ENCODE results near the gene CLCF1. TPM values are rescaled to one million over a fixed set of nuclear protein-coding genes. Genes with fewer than 3 reads are reported as not detected.

The CLCF1 gene
- total and polyA plus RNA-seq, 2 of the 13 experiments (the other 11 are each of a cell fraction or from before 2014, with no cell fraction given) = 0.49 to 0.78 TPM

DNA sequence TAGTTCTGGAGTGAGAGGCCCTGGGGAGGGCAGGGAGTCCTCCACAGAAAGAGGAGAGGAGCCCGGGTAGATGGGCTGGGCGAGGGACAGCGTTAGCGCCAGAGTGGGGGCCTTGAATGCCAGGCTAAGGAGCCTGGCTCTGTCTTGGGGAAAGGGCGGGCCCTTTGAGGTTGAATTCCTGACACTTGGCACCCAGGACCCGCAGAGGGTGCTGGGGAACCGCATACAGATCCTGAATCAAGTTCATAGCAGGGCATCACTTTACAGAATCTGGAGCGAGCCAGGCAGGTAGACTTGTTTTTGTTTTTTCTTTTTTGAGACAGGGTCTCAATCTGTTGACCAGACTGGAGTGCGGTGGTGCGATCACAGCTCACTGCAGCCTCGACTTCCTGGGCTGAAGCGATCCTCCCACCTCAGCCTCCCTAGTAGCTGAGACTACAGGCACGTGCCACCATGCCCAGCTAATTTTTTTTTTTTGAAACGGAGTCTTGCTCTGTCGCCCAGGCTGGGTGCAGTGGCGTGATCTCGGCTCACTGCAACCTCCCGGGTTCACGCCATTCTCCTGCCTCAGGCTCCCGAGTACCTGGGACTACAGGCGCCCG lies 48.1 kb upstream of the CLCF1 start:
- Histone ChIP-seq H3K4me1 (ENCODE audit: insufficient read depth, low read length) (peaks cover 62% of the 10 kb centered on the region), H3K79me2 (ENCODE audit: insufficient read depth, low read length) (no peaks in the 10 kb centered on the region), H3K9ac (ENCODE audit: insufficient read depth, low read depth, low read length) (no peak overlapping the region), H3K27me3 (ENCODE audit: control insufficient read depth in 1 of 2, insufficient read depth in 2 of 2, low read length in 2 of 2) (peaks cover 3 to 29% of the 10 kb centered on the region in 2 experiments; a peak in 3 of 5 replicates), H3K36me3 (replicated peaks in 1 of 2; ENCODE audit: control insufficient read depth in 1 of 2, insufficient read depth in 2 of 2, low read length in 2 of 2) (no peaks in the 10 kb centered on the region), H3K9me3 (ENCODE audit: low read length) (no peaks in the 10 kb centered on the region), H4K20me1 (ENCODE audit: insufficient read depth, low read length) (no peaks in the 10 kb centered on the region), H3K27ac (ENCODE audit: extremely low read length, insufficient read depth, low read length) (no peak overlapping the region), H3K4me3 (replicated peaks in 1 of 3; ENCODE audit: insufficient read depth in 1 of 3, low read depth in 2 of 3, low read length in 3 of 3) (peak overlapping the region; percentile 28 to 70 (median 30); a peak in 4 of 6 replicates), H3K4me2 (ENCODE audit: low read depth, low read length) (peak overlapping the region; percentile 70), H2AFZ (ENCODE audit: low read length) (no peak overlapping the region)
- DNase-seq (ENCODE audit: low spot score) (no peak), FAIRE-seq (no peak), ATAC-seq (no peak)
- in situ Hi-C loops (cut with HindIII; ENCODE audit: extremely low pct_ligation_motif_present, low pct_unique_long_range_greater_than_20kb) = no loop called here
- BruUV-seq (replicated peaks) = no TSS peak
- ChIA-PET CTCF (ENCODE audit: low intra/inter-chr PET ratio, low total read pairs) (no interaction called here), POLR2A (interaction anchor here (0.8 to 7.4 kb wide), 4 partner anchors 10 to 55 kb away, joined by 4 to 78 read pairs (median 6); partner anchors contain the start of genes PPP1CA and TBC1D10C)
- 58% methylated on average over 19 of the region's 22 CpGs for WGBS (ENCODE audit: low lambda C conversion rate)
- intact Hi-C loops (cut with micrococcal nuclease; ENCODE audit: unreplicated experiment) = no loop called here
- TF ChIP-seq DZIP1 (CRISPR knock-in tag; IDR thresholded peaks at IDR 0.05) = 0 out of 2 replicates have a peak, but pooled peaks have one; percentile 16
- 0 out of 2 replicates have a peak, but pooled peaks have one; percentile 2 for TF ChIP-seq ZNF891 (CRISPR knock-in tag; IDR thresholded peaks at IDR 0.05)
- TF ChIP-seq, protein P1, sequence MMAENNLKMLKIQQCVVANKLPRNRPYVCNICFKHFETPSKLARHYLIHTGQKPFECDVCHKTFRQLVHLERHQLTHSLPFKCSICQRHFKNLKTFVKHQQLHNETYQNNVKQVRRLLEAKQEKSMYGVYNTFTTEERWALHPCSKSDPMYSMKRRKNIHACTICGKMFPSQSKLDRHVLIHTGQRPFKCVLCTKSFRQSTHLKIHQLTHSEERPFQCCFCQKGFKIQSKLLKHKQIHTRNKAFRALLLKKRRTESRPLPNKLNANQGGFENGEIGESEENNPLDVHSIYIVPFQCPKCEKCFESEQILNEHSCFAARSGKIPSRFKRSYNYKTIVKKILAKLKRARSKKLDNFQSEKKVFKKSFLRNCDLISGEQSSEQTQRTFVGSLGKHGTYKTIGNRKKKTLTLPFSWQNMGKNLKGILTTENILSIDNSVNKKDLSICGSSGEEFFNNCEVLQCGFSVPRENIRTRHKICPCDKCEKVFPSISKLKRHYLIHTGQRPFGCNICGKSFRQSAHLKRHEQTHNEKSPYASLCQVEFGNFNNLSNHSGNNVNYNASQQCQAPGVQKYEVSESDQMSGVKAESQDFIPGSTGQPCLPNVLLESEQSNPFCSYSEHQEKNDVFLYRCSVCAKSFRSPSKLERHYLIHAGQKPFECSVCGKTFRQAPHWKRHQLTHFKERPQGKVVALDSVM (CRISPR knock-in tag; IDR thresholded peaks at IDR 0.05) = peak; percentile 64; the same call in 1 of the 2 replicates
- TF ChIP-seq SAFB2 (CRISPR knock-in tag; IDR thresholded peaks at IDR 0.05; ENCODE audit: borderline replicate concordance, low read depth) = 0 out of 2 replicates have a peak, but pooled peaks have one; percentile 1
- no peak for TF ChIP-seq ZNF33B (CRISPR knock-in tag; IDR thresholded peaks at IDR 0.05)
- TF ChIP-seq HNRNPH1 (optimal IDR thresholded peaks at IDR 0.05; ENCODE audit: low read depth, low read length) = no peak
- 0 out of 2 replicates have a peak, but pooled peaks have one; percentile 25 for TF ChIP-seq ZNF691 (CRISPR knock-in tag; IDR thresholded peaks at IDR 0.05; ENCODE audit: borderline replicate concordance, low read depth)
- 0 out of 2 replicates have a peak, but pooled peaks have one; percentile 8 for TF ChIP-seq HBP1 (CRISPR knock-in tag; IDR thresholded peaks at IDR 0.05; ENCODE audit: low read depth)
- TF ChIP-seq, protein P2, sequence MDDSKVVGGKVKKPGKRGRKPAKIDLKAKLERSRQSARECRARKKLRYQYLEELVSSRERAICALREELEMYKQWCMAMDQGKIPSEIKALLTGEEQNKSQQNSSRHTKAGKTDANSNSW (CRISPR knock-in tag; IDR thresholded peaks at IDR 0.05; ENCODE audit: borderline replicate concordance) = no peak
- 0 out of 2 replicates have a peak, but pooled peaks have one; percentile 23 for TF ChIP-seq ZNF350 (CRISPR knock-in tag; IDR thresholded peaks at IDR 0.05; ENCODE audit: borderline replicate concordance, low read depth)
- TF ChIP-seq ZNF263 (CRISPR knock-in tag; IDR thresholded peaks at IDR 0.05) = peak; percentile 75
- 0 out of 2 replicates have a peak, but pooled peaks have one; percentile 14 for TF ChIP-seq RFXAP (CRISPR knock-in tag; IDR thresholded peaks at IDR 0.05; ENCODE audit: borderline replicate concordance)
- no peak for TF ChIP-seq HDAC2 (CRISPR knock-in tag; IDR thresholded peaks at IDR 0.05)
- TF ChIP-seq CBX5 (CRISPR knock-in tag; IDR thresholded peaks at IDR 0.05; ENCODE audit: borderline replicate concordance) = no peak
- TF ChIP-seq ZEB1 (IDR thresholded peaks at IDR 0.05; ENCODE audit: insufficient replicate concordance, low read depth) = peak; percentile 62
- no peak for TF ChIP-seq ATRX (CRISPR knock-in tag; IDR thresholded peaks at IDR 0.05; ENCODE audit: borderline replicate concordance)

Measured in HepG2 (cell line).